BLaER1 treated with 17β-estradiol and CSF1 and Interleukin-3, amounts not matched to agents 10 nM and 100 nM (cell line): ENCODE data around the gene PHF3.
"Not testable (repeated sequence)": the region's sequence is repeated elsewhere in the genome, so short reads cannot be mapped to it uniquely, and the experiment has no call there.

Experiments
- H3K27ac ChIP-seq, 11 experiments: shearing (Covaris generic); formaldehyde crosslinking; 2 replicates each; pipeline ENCODE4 v1.8.1; 2022
- H3K27me3 ChIP-seq, 11 experiments: shearing (Covaris generic); formaldehyde crosslinking; 2 replicates each; pipeline ENCODE4 v1.8.1; 2022
- H3K36me3 ChIP-seq, 11 experiments: shearing (Covaris generic); formaldehyde crosslinking; 2 replicates each; pipeline ENCODE4 v1.8.1; 2022
- H3K4me1 ChIP-seq, 10 experiments: shearing (Covaris generic); formaldehyde crosslinking; 2 replicates each; pipeline ENCODE4 v1.8.1; 2022
- H3K4me2 ChIP-seq, 11 experiments: shearing (Covaris generic); formaldehyde crosslinking; 2 replicates each; pipeline ENCODE4 v1.8.1; 2022
- H3K4me3 ChIP-seq, 10 experiments: shearing (Covaris generic); formaldehyde crosslinking; 2 replicates each; pipeline ENCODE4 v1.8.1; 2022
- H3K9ac ChIP-seq, 11 experiments: shearing (Covaris generic); formaldehyde crosslinking; 2 replicates each; pipeline ENCODE4 v1.8.1; 2022
- H3K9me3 ChIP-seq, 11 experiments: shearing (Covaris generic); formaldehyde crosslinking; replicated peaks in 1 of 11; 2 replicates each; pipeline ENCODE4 v1.8.1; 2022
- H4K20me1 ChIP-seq, 11 experiments: shearing (Covaris generic); formaldehyde crosslinking; 2 replicates each; pipeline ENCODE4 v1.8.1; 2022
- Cebpa-rat ChIP-seq, 11 experiments: shearing (Covaris generic); IDR thresholded peaks; 2 replicates each; pipeline ENCODE4 v1.8.1; 2022

The PHF3 gene

DNA sequence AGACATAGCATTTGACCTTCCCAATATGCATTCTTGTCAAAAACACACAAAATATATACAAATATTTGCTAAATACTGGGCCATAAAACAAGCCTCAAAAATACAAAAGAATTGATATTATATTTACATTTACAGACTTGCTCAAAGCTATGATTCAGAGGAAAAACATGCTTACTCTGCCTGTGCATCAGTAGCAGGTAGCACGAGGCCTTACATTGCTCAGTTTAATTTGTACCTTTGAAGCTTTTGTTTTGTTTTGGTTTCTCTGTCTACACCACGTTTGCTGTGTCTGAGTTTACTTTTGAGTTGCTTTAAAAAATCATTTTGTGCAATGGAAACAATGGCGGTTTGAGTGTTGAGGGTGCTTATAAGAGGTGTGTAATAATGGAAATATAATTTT lies 99.3 kb downstream of the PHF3 start:
- Histone ChIP-seq H3K9me3 (peaks cover 4 to 24% (median 17%) of the 10 kb centered on the region in 11 experiments; a peak in 16 of 22 replicates), H4K20me1 (no peaks in the 10 kb centered on the region)

DNA sequence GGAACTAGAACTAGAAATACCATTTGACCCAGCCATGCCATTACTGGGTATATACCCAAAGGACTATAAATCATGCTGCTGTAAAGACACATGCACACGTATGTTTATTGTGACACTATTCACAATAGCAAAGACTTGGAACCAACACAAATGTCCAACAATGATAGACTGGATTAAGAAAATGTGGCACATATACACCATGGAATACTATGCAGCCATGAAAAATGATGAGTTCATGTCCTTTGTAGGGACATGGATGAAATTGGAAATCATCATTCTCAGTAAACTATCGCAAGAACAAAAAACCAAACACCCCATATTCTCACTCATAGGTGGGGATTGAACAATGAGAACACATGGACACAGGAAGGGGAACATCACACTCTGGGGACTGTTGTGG lies 102.6 kb downstream of the PHF3 start:
- H3K9ac ChIP-seq, H3K4me2 ChIP-seq, H3K27ac ChIP-seq, H4K20me1 ChIP-seq, H3K4me3 ChIP-seq, H3K36me3 ChIP-seq, H3K27me3 ChIP-seq, H3K4me1 ChIP-seq: not testable (repeated sequence)
- peaks cover 4 to 27% (median 21%) of the 10 kb centered on the region in 11 experiments; a peak in 16 of 22 replicates for H3K9me3 ChIP-seq

More for the DNA sequence above, 99.3 kb downstream of the PHF3 start:
- H3K27ac ChIP-seq, result no peak overlapping the region
- no peak for TF ChIP-seq Cebpa-rat (IDR thresholded peaks at IDR 0.05)
- H3K4me2 ChIP-seq, result no peak overlapping the region
- H3K4me1 ChIP-seq, result no peaks in the 10 kb centered on the region
- H3K36me3 ChIP-seq, result 0 out of 22 replicates have a peak, but pooled peaks cover 0 to 3% (median 0%) of the 10 kb centered on the region in 11 experiments
- no peak overlapping the region for H3K9ac ChIP-seq
- no peaks in the 10 kb centered on the region for H3K27me3 ChIP-seq
- no peak overlapping the region for H3K4me3 ChIP-seq

DNA sequence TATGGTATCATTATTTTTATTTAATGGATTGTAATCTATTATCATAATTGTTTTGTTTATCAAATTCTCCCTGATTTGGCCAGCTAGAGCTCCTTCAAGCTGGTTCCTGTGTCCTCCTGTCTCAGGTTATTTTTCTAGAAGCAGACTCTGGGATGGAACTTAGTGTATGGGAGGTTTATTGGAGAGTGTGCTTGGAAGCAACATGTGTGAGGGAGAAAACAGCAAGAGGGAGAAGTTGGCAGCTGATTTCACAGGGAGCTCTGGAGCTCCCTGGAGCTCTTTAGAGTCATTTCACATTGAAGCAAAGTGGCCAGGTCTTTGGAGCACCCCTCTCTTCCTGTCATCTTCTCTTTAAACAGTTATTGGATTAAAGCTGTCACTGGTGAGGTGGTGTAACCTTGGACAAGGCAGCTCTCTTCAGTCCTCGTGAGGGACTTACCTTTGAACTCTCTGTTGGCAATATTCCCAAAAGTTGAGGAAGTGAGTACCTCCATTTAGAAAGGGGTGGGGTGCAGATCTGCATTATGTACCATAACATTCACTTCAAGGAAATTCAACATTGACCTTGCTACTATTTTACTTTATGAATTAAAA lies 103.6 kb downstream of the PHF3 start:
- Histone ChIP-seq H3K27me3 (no peaks in the 10 kb centered on the region), H3K4me2 (no peak overlapping the region), H3K9ac (no peak overlapping the region), H4K20me1 (no peaks in the 10 kb centered on the region), H3K4me3 (no peak overlapping the region), H3K27ac (no peak overlapping the region), H3K36me3 (0 out of 22 replicates have a peak, but pooled peaks cover 0 to 3% (median 0%) of the 10 kb centered on the region in 11 experiments), H3K4me1 (no peaks in the 10 kb centered on the region), H3K9me3 (peaks cover 4 to 27% (median 21%) of the 10 kb centered on the region in 11 experiments; a peak in 16 of 22 replicates)
- TF ChIP-seq Cebpa-rat (IDR thresholded peaks at IDR 0.05), result no peak

DNA sequence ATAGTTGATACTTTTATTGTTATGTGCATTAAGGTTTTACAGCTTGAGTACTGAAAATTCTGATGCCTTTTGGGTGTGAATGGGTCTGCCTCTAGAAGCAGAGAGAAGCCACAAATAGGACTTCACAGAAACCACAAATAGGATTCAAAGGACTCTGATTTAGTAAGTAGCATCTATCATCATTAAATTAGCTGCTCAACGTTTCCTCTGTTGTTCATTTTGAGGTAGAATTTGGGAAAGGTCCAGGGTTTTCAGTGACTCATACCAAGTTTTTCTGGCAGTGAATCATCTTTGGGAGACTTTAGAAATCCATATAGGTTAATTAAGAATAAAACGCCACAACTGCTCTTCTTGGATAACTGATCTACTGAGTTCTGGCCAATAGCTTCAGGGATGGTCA lies 105.1 kb downstream of the PHF3 start:
- no peak for TF ChIP-seq Cebpa-rat (IDR thresholded peaks at IDR 0.05)
- H3K4me3 ChIP-seq, result no peak overlapping the region
- H3K27ac ChIP-seq, result no peak overlapping the region
- no peak overlapping the region for H3K4me2 ChIP-seq
- H4K20me1 ChIP-seq, result no peaks in the 10 kb centered on the region
- H3K36me3 ChIP-seq, result no peaks in the 10 kb centered on the region
- peaks cover 3 to 18% (median 13%) of the 10 kb centered on the region in 11 experiments; a peak in 16 of 22 replicates for H3K9me3 ChIP-seq
- no peaks in the 10 kb centered on the region for H3K27me3 ChIP-seq
- no peak overlapping the region for H3K9ac ChIP-seq
- no peaks in the 10 kb centered on the region for H3K4me1 ChIP-seq

DNA sequence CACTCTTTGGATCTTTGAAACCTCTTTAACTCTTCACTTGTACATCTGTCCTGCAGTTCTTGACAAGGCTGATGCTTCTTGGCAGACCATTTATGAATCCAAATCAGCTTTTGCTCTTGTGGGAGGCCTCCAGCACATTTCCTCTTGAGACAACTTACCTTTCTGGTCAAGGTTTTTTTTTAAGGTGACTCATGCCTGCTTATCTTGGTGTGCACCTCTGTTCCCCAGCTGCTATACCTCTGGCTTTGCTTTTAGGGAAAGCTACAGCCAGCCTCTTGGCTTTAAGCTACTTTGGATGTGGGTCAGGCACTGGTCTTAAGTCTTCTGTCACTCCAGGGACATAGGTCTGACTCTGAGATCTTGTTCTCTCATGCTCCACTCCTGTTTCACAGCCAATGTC lies 106.5 kb downstream of the PHF3 start:
- Histone ChIP-seq H3K27ac (no peak overlapping the region), H3K9me3 (peaks cover 0 to 22% (median 17%) of the 10 kb centered on the region in 11 experiments; a peak in 16 of 22 replicates), H3K9ac (no peak overlapping the region), H3K4me1 (no peaks in the 10 kb centered on the region), H4K20me1 (no peaks in the 10 kb centered on the region), H3K36me3 (no peaks in the 10 kb centered on the region), H3K4me2 (no peak overlapping the region), H3K27me3 (no peaks in the 10 kb centered on the region), H3K4me3 (no peak overlapping the region)
- no peak for TF ChIP-seq Cebpa-rat (IDR thresholded peaks at IDR 0.05)

DNA sequence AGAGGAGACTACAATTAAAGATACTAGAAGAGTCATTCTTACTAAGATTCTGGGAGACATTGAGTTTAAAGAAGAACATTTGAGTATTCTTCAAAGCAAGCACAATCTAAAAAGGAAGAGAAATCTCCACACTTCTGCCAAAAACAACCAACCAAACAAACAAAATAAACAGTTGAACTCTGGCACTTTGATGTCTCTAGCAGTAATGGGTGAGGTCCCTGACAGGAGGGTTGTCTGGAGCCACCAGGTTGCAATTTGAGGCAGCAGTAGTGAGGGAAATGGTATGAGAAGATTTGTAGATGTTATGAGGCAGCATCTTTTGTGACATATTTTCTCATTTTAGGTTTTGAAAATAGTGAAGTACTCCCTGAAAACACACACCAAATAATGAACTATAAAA lies 108.1 kb downstream of the PHF3 start:
- Histone ChIP-seq H3K9ac (no peak overlapping the region), H3K4me1 (no peaks in the 10 kb centered on the region), H3K4me2 (no peak overlapping the region), H3K4me3 (no peak overlapping the region), H3K9me3 (peaks cover 5 to 31% (median 18%) of the 10 kb centered on the region in 11 experiments; a peak in 17 of 22 replicates), H3K27ac (no peak overlapping the region), H3K27me3 (no peaks in the 10 kb centered on the region), H4K20me1 (no peaks in the 10 kb centered on the region), H3K36me3 (no peaks in the 10 kb centered on the region)
- no peak for TF ChIP-seq Cebpa-rat (IDR thresholded peaks at IDR 0.05)

DNA sequence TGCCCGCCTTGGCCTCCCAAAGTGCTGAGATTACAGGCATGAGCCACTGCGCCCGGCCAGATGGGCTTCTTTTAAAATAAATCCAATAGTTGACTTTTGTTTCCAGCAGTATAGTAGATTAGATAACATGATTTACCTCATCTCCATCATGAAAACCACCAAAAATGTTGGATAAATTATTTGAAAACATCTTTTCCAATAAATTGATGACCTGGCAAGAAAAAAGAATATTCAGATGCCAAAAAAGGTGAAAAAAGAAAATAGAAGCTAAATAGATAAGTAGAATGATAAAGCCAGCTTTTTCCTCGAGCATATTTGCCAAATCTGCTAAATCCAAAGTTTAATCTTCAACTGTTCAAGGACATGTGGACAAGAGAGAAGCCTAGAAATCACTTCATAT lies 109.2 kb downstream of the PHF3 start:
- no peak overlapping the region for H3K9ac ChIP-seq
- H3K27me3 ChIP-seq, result no peaks in the 10 kb centered on the region
- H3K4me2 ChIP-seq, result no peak overlapping the region
- peaks cover 5 to 23% (median 11%) of the 10 kb centered on the region in 11 experiments; a peak in 16 of 22 replicates for H3K9me3 ChIP-seq
- H3K27ac ChIP-seq, result no peak overlapping the region
- no peak overlapping the region for H3K4me3 ChIP-seq
- no peaks in the 10 kb centered on the region for H4K20me1 ChIP-seq
- no peaks in the 10 kb centered on the region for H3K4me1 ChIP-seq
- no peaks in the 10 kb centered on the region for H3K36me3 ChIP-seq
- TF ChIP-seq Cebpa-rat (IDR thresholded peaks at IDR 0.05), result no peak

DNA sequence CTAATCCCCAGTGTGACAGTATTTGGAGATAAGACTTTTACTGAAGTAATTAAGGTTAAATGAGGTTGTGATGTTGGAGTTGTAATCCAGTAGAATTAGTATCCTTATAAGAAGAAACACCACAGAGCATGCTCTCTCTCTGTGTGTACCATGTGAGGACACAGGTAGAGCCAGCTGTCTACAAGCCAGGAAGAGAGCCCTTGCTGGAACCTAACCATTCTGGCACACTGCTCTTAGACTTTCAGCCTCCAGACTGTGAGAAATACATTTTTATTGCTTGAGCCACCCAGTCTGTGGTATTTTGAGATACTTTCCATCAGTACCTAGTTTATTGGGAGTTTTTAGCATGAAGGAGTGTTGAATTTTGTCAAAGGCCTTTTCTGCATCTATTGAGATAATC lies 110.2 kb downstream of the PHF3 start:
- Histone ChIP-seq H3K27me3 (no peaks in the 10 kb centered on the region), H3K4me1 (no peaks in the 10 kb centered on the region), H3K9me3 (peaks cover 0 to 23% (median 9%) of the 10 kb centered on the region in 11 experiments; a peak in 9 of 22 replicates), H3K4me2 (no peak overlapping the region), H3K36me3 (no peaks in the 10 kb centered on the region), H3K27ac (no peak overlapping the region), H3K9ac (no peak overlapping the region), H3K4me3 (no peak overlapping the region), H4K20me1 (no peaks in the 10 kb centered on the region)
- no peak for TF ChIP-seq Cebpa-rat (IDR thresholded peaks at IDR 0.05)

DNA sequence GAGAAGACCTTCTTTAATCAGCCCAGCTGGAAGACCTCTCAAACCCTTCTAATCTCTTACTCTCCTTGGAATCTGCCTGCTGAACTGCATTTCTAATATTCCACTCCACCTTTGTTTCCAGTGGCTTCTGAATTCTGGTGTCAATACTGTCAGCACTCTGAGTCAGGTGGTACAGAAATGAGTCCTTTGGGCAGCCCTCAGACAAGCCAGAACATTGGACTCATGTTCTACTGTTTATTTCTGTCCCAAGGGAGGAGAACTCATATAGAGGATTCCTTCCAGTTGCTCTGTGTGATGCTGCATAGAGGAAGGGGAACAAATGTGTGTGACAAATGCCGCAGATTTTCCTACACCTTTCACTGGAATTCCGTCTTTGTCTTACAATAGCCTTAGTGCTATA lies 114.8 kb downstream of the PHF3 start:
- H3K9ac ChIP-seq, result no peak overlapping the region
- H3K36me3 ChIP-seq, result peaks cover 0 to 5% (median 0%) of the 10 kb centered on the region in 11 experiments; a peak in 1 of 22 replicates
- no peak for TF ChIP-seq Cebpa-rat (IDR thresholded peaks at IDR 0.05)
- H3K4me2 ChIP-seq, result no peak overlapping the region
- H3K4me1 ChIP-seq, result no peaks in the 10 kb centered on the region
- H3K27me3 ChIP-seq, result no peaks in the 10 kb centered on the region
- peaks cover 6 to 46% (median 11%) of the 10 kb centered on the region in 11 experiments; a peak in 11 of 22 replicates for H3K9me3 ChIP-seq
- no peaks in the 10 kb centered on the region for H4K20me1 ChIP-seq
- H3K27ac ChIP-seq, result no peak overlapping the region
- H3K4me3 ChIP-seq, result no peak overlapping the region

DNA sequence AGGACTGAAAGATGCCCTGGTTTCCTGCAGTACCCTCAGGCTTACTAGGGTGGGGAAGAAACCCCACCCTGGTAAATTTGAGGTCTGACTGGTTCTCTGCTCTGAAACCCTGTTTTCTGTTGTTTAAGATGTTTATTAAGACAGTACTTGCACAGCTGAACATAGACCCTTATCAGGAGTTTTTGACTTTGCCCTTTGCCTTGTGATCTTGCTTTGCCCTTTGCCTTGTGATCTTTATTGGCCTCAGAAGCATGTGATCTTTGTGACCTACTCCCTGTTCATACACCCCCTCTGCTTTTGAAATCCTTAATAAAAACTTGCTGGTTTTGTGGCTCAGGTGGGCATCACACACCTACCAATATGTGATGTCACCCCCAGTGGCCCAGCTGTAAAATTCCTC lies 121.7 kb downstream of the PHF3 start:
- peaks cover 14 to 47% (median 25%) of the 10 kb centered on the region in 11 experiments; a peak in 21 of 22 replicates for H3K9me3 ChIP-seq
- not testable (repeated sequence) for H3K4me2 ChIP-seq, H4K20me1 ChIP-seq, H3K27me3 ChIP-seq, H3K4me1 ChIP-seq, H3K27ac ChIP-seq, H3K4me3 ChIP-seq, H3K9ac ChIP-seq
- H3K36me3 ChIP-seq, result peaks cover 0 to 17% (median 0%) of the 10 kb centered on the region in 11 experiments; a peak in 3 of 22 replicates
